Subcutaneous adipose tissue (tissue), 4 donors: ENCODE measurements around the gene SCYGR1. TPM values are rescaled to one million over a fixed set of nuclear protein-coding genes. Genes with fewer than 3 reads are reported as not detected.

Source experiments
- CTCF ChIP-seq: fragments of 450-650 bp; IDR thresholded peaks from one replicate; pipeline ENCODE4 v1.5.1; 2016; ENCODE audit warnings: low read depth, mild to moderate bottlenecking, control low read depth, antibody characterized with exemption, moderate library complexity
- total RNA-seq, 4 donors: library from RNA; depleted of rRNA; stranded (reverse); fragments of >200 nt; gene quantifications; one replicate each; pipeline ENCODE4 v1.1.0, GENCODE V29; 2016

SCYGR1 gene
- total RNA-seq, 4 donors from 2014 or later, result not detected

GRCh38 chr2:227411320-227411989 is 23.7 kb upstream of the SCYGR1 start:
- no peak for TF ChIP-seq CTCF

DNA sequence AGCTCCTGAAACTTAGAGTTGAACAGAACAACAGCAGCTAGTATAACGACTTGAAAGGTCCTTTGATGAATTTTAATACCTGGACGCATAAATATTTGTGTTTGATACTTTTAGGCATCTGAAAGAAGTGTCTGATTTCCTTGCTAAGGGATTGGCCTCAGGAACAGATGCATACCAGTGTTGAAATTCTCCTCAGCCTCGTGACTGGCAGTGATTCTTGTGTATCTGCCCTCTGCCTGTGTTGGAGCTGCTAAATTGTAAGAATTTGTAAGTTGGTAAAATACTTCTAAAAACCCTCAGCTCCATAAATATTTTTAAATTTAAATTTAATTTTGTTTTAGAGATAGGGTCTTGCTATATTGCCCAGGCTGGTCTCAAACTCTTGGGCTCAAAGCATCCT is 22.4 kb upstream of the SCYGR1 start:
- TF ChIP-seq CTCF, result no peak

- no peak for TF ChIP-seq CTCF
Observed at GRCh38 chr2:227407591-227408151, 19.9 kb upstream of the SCYGR1 start.

GRCh38 chr2:227406177-227407031 is 18.7 kb upstream of the SCYGR1 start:
- TF ChIP-seq CTCF, result no peak

- TF ChIP-seq CTCF, result no peak
Observed at GRCh38 chr2:227404585-227405271, 17.0 kb upstream of the SCYGR1 start.

DNA sequence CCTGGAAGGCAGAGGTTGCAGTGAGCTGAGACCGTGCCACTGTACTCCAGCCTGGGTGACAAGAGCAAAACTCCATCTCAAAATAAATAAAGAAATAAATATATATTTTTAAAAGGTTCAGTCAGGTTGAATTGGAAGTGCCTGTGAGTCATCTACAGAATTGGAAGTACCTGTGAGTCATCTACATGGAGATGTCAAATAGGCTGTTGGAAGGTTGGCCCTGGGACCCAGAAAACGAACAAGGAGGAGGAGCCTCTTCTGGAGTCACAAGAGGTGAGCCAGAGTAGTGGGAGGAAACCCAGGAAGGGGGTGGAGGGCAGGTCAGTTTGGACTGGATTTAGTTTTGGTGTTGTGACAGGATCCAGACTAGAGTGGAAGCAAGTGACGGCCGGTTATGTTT is 15.2 kb upstream of the SCYGR1 start:
- TF ChIP-seq CTCF, result no peak

DNA sequence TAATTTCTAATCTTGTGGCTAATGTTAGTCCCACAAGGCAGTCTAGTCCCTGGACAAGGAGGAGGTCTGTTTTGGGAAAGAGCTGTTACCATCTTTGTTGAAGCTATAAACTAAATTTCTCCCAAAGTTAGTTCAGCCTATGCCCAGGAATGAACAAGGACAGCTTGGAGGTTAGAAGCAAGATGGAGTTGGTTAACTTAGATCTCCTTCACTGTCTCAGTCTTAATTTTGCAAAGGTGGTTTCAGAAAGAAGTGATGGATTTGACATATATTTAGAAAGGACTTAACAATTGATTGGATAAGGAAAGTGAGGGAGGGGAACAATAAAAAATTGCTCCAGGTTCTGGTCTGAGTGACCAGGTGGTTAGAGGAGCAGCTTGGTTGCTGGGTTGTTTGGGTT is 14.6 kb upstream of the SCYGR1 start:
- no peak for TF ChIP-seq CTCF
